ENCODE measurements around the gene BLID. TPM values are rescaled to one million over a fixed set of nuclear protein-coding genes. Genes with fewer than 3 reads are reported as not detected.

Gene BLID
- total RNA-seq, 1 experiment from 2014 or later = not detected

GRCh38 chr11:122155765-122156527 is 39.9 kb upstream of the BLID start:
- TF ChIP-seq CTCF (IDR thresholded peaks at IDR 0.05; ENCODE audit: insufficient read depth in 1 of 2, low read depth in 1 of 2, low read length in 1 of 2, severe bottlenecking in 1 of 2, unreplicated experiment in 1 of 2) = no peak
- H3K4me3 ChIP-seq (ENCODE audit: low read depth, low read length) = no peak overlapping the region
- BruUV-seq (replicated peaks) = no TSS peak
- Mint-ChIP-seq H3K27ac (ENCODE audit: unreplicated experiment) (no peak overlapping the region), H3K4me3 (ENCODE audit: unreplicated experiment) (no peak overlapping the region), H3K36me3 (ENCODE audit: insufficient read depth, unreplicated experiment) (no peaks in the 10 kb centered on the region), H3K27me3 (ENCODE audit: insufficient read depth, unreplicated experiment) (peaks cover 37% of the 10 kb centered on the region), H3K4me1 (ENCODE audit: low read depth, unreplicated experiment) (no peaks in the 10 kb centered on the region), H3K9me3 (ENCODE audit: unreplicated experiment) (no peaks in the 10 kb centered on the region)
- peaks cover 6% of the 10 kb centered on the region; the same call in 1 of the 2 replicates for H3K4me1 ChIP-seq
- ChIA-PET CTCF (no interaction called here), POLR2A (no interaction called here)
- H3K9me3 ChIP-seq = no peaks in the 10 kb centered on the region
- no peak for DNase-seq
- intact Hi-C loops (cut with micrococcal nuclease; ENCODE audit: unreplicated experiment) = no loop called here
- H3K36me3 ChIP-seq (ENCODE audit: control insufficient read depth, insufficient read depth, low read length) = no peaks in the 10 kb centered on the region
- H3K27me3 ChIP-seq (replicated peaks; ENCODE audit: control insufficient read depth, insufficient read depth, low read length) = peaks cover 1% of the 10 kb centered on the region; the same call in 1 of the 2 replicates

- no peak for DNase-seq
- Mint-ChIP-seq H3K27ac (ENCODE audit: unreplicated experiment) (no peak overlapping the region), H3K36me3 (ENCODE audit: insufficient read depth, unreplicated experiment) (no peaks in the 10 kb centered on the region), H3K4me3 (ENCODE audit: unreplicated experiment) (no peak overlapping the region), H3K9me3 (ENCODE audit: unreplicated experiment) (no peaks in the 10 kb centered on the region), H3K27me3 (ENCODE audit: insufficient read depth, unreplicated experiment) (peaks cover 32% of the 10 kb centered on the region), H3K4me1 (ENCODE audit: low read depth, unreplicated experiment) (peaks cover 5% of the 10 kb centered on the region)
- Histone ChIP-seq H3K4me3 (ENCODE audit: low read depth, low read length) (no peak overlapping the region), H3K27me3 (replicated peaks; ENCODE audit: control insufficient read depth, insufficient read depth, low read length) (peaks cover 1% of the 10 kb centered on the region; the same call in 1 of the 2 replicates), H3K36me3 (ENCODE audit: control insufficient read depth, insufficient read depth, low read length) (no peaks in the 10 kb centered on the region), H3K9me3 (no peaks in the 10 kb centered on the region), H3K4me1 (peaks cover 9% of the 10 kb centered on the region; the same call in 1 of the 2 replicates)
- ChIA-PET POLR2A (no interaction called here), CTCF (no interaction called here)
- TF ChIP-seq CTCF (IDR thresholded peaks at IDR 0.05; ENCODE audit: insufficient read depth in 1 of 2, low read depth in 1 of 2, low read length in 1 of 2, severe bottlenecking in 1 of 2, unreplicated experiment in 1 of 2) = no peak
- intact Hi-C loops (cut with micrococcal nuclease; ENCODE audit: unreplicated experiment) = no loop called here
- no TSS peak for BruUV-seq (replicated peaks)
Measured at GRCh38 chr11:122154994-122155393, 39.0 kb upstream of the BLID start.

- Mint-ChIP-seq H3K27me3 (ENCODE audit: insufficient read depth, unreplicated experiment) (peaks cover 32% of the 10 kb centered on the region), H3K27ac (ENCODE audit: unreplicated experiment) (no peak overlapping the region), H3K4me3 (ENCODE audit: unreplicated experiment) (no peak overlapping the region), H3K9me3 (ENCODE audit: unreplicated experiment) (no peaks in the 10 kb centered on the region), H3K36me3 (ENCODE audit: insufficient read depth, unreplicated experiment) (no peaks in the 10 kb centered on the region), H3K4me1 (ENCODE audit: low read depth, unreplicated experiment) (peaks cover 7% of the 10 kb centered on the region)
- ChIA-PET CTCF (no interaction called here), POLR2A (no interaction called here)
- Histone ChIP-seq H3K4me1 (peaks cover 9% of the 10 kb centered on the region; the same call in 1 of the 2 replicates), H3K27me3 (replicated peaks; ENCODE audit: control insufficient read depth, insufficient read depth, low read length) (peaks cover 1% of the 10 kb centered on the region; the same call in 1 of the 2 replicates), H3K4me3 (ENCODE audit: low read depth, low read length) (no peak overlapping the region), H3K36me3 (ENCODE audit: control insufficient read depth, insufficient read depth, low read length) (no peaks in the 10 kb centered on the region), H3K9me3 (no peaks in the 10 kb centered on the region)
- no peak for TF ChIP-seq CTCF (IDR thresholded peaks at IDR 0.05; ENCODE audit: insufficient read depth in 1 of 2, low read depth in 1 of 2, low read length in 1 of 2, severe bottlenecking in 1 of 2, unreplicated experiment in 1 of 2)
- no peak for DNase-seq
- intact Hi-C loops (cut with micrococcal nuclease; ENCODE audit: unreplicated experiment) = no loop called here
- BruUV-seq (replicated peaks) = no TSS peak
Measured at GRCh38 chr11:122154227-122154626, 38.2 kb upstream of the BLID start.
